DOHH2 (cell line): ENCODE data around the gene ECD.

Source experiments
- H3F3A ChIP-seq: fragments of 200-600 bp; sonication (generic), shearing (Covaris generic); 2 replicates; pipeline ENCODE4 v1.6.0; 2016; ENCODE audit warnings: antibody characterized with exemption, mild to moderate bottlenecking; ENCODE audit not compliant: control insufficient read depth, insufficient read depth
- H3K27ac ChIP-seq: fragments of 200-600 bp; sonication (generic); 2 replicates; pipeline ENCODE4 v1.5.1; 2014; ENCODE audit warnings: low read depth, mild to moderate bottlenecking, low read length, moderate library complexity
- H3K27me3 ChIP-seq: fragments of 200-600 bp; sonication (generic); 2 replicates; pipeline ENCODE4 v1.6.1; 2014; ENCODE audit warnings: mild to moderate bottlenecking, low read length, mixed read lengths; ENCODE audit not compliant: control insufficient read depth
- H3K36me3 ChIP-seq: fragments of 200-600 bp; sonication (generic); 2 replicates; pipeline ENCODE4 v1.6.1; 2014; ENCODE audit warnings: mild to moderate bottlenecking, low read length, moderate library complexity, mixed read lengths; ENCODE audit not compliant: control insufficient read depth
- H3K4me1 ChIP-seq: fragments of 200-600 bp; sonication (generic); 2 replicates; pipeline ENCODE4 v1.6.1; 2014; ENCODE audit warnings: mild to moderate bottlenecking, low read length, mixed read lengths; ENCODE audit not compliant: control insufficient read depth
- H3K4me2 ChIP-seq: fragments of 200-600 bp; sonication (generic); 2 replicates; pipeline ENCODE4 v1.6.0; 2014; ENCODE audit warnings: mild to moderate bottlenecking, low read length, moderate library complexity
- H3K4me3 ChIP-seq: fragments of 200-600 bp; sonication (generic); 2 replicates; pipeline ENCODE4 v1.5.1; 2014; ENCODE audit warnings: mild to moderate bottlenecking, low read length, mixed read lengths
- H3K79me2 ChIP-seq: fragments of 200-600 bp; sonication (generic); 2 replicates; pipeline ENCODE4 v1.6.1; 2014; ENCODE audit warnings: mild to moderate bottlenecking, low read length, mixed read lengths; ENCODE audit not compliant: control insufficient read depth
- H3K9me2 ChIP-seq: fragments of 200-600 bp; sonication (generic); replicated peaks from 2 replicates; pipeline ENCODE4 v1.6.1; 2014; ENCODE audit warnings: mild to moderate bottlenecking, low read length, mixed read lengths; ENCODE audit not compliant: control insufficient read depth
- H3K9me3 ChIP-seq: fragments of 200-600 bp; sonication (generic); 2 replicates; pipeline ENCODE4 v1.6.1; 2014; ENCODE audit warnings: antibody characterized with exemption, low read length, mixed read lengths; ENCODE audit not compliant: control insufficient read depth, insufficient read depth
- H4K20me1 ChIP-seq: fragments of 200-600 bp; sonication (generic); 2 replicates; pipeline ENCODE4 v1.6.0; 2014; ENCODE audit warnings: low read depth, mild to moderate bottlenecking, antibody characterized with exemption, low read length, moderate library complexity; ENCODE audit not compliant: control insufficient read depth, insufficient read depth
- CTCF ChIP-seq: fragments of 200-600 bp; sonication (generic); IDR thresholded peaks from one replicate; pipeline ENCODE4 v1.5.1; 2014; ENCODE audit warnings: antibody characterized with exemption, mild to moderate bottlenecking, low read depth, low read length; ENCODE audit not compliant: poor library complexity, severe bottlenecking
- EZH2phosphoT487 ChIP-seq: fragments of 200-600 bp; sonication (generic); IDR thresholded peaks from 2 replicates; pipeline ENCODE4 v1.6.1; 2017; ENCODE audit warnings: borderline replicate concordance, mild to moderate bottlenecking, antibody characterized with exemption, low read length, moderate library complexity, mixed read lengths

ECD gene

GRCh38 chr10:73183667-73184281 lies 16.0 kb upstream of the ECD start:
- H3K36me3 ChIP-seq, result peaks cover 14% of the 10 kb centered on the region
- no peaks in the 10 kb centered on the region for H3F3A ChIP-seq

GRCh38 chr10:73182568-73182967 lies 14.8 kb upstream of the ECD start:
- Histone ChIP-seq H3F3A (no peaks in the 10 kb centered on the region), H3K4me3 (no peak overlapping the region), H3K4me1 (no peaks in the 10 kb centered on the region), H3K27me3 (no peaks in the 10 kb centered on the region), H4K20me1 (no peaks in the 10 kb centered on the region), H3K27ac (no peak overlapping the region), H3K36me3 (peaks cover 14% of the 10 kb centered on the region), H3K9me3 (no peaks in the 10 kb centered on the region), H3K4me2 (no peak overlapping the region), H3K9me2 (no peaks in the 10 kb centered on the region), H3K79me2 (no peaks in the 10 kb centered on the region)
- TF ChIP-seq CTCF, result no peak
- TF ChIP-seq EZH2phosphoT487, result no peak

More at GRCh38 chr10:73183667-73184281, 16.0 kb upstream of the ECD start:
- Histone ChIP-seq H3K9me3 (no peaks in the 10 kb centered on the region), H3K27ac (no peak overlapping the region), H3K4me2 (no peak overlapping the region), H3K4me1 (no peaks in the 10 kb centered on the region), H4K20me1 (no peaks in the 10 kb centered on the region), H3K79me2 (no peaks in the 10 kb centered on the region), H3K4me3 (no peak overlapping the region), H3K9me2 (no peaks in the 10 kb centered on the region), H3K27me3 (no peaks in the 10 kb centered on the region)
- TF ChIP-seq CTCF (no peak), EZH2phosphoT487 (no peak)

GRCh38 chr10:73174148-73174925 lies 6.5 kb upstream of the ECD start:
- no peaks in the 10 kb centered on the region for H3K9me2 ChIP-seq
- H3K27ac ChIP-seq, result no peak overlapping the region
- H3K36me3 ChIP-seq, result peaks cover 7% of the 10 kb centered on the region
- H3F3A ChIP-seq, result 0 out of 2 replicates have a peak, but pooled peaks cover 3% of the 10 kb centered on the region
- H3K4me3 ChIP-seq, result no peak overlapping the region
- H3K79me2 ChIP-seq, result peaks cover 3% of the 10 kb centered on the region; the same call in 1 of the 2 replicates
- no peak overlapping the region for H3K4me2 ChIP-seq
- H3K4me1 ChIP-seq, result no peaks in the 10 kb centered on the region
- H3K27me3 ChIP-seq, result no peaks in the 10 kb centered on the region
- no peaks in the 10 kb centered on the region for H4K20me1 ChIP-seq
- H3K9me3 ChIP-seq, result no peaks in the 10 kb centered on the region
- TF ChIP-seq CTCF (no peak), EZH2phosphoT487 (no peak)
